Measurements from ENCODE around the gene FKBP6. TPM values are rescaled to one million over a fixed set of nuclear protein-coding genes. Genes with fewer than 3 reads are reported as not detected.

The FKBP6 gene
- total and polyA plus RNA-seq, 2 donors (not counting 1 experiment from before 2014, with no cell fraction given): not detected

- TF ChIP-seq EZH2 (IDR thresholded peaks at IDR 0.05; ENCODE audit: low read length, missing control alignments): no peak
- TF ChIP-seq CTCF (conservative IDR thresholded peaks at IDR 0.05 in 1 of 2, IDR thresholded peaks at IDR 0.05 in 1 of 2; ENCODE audit: low read depth in 1 of 2, low read length in 2 of 2): peak; percentile 68 to 80
- Histone ChIP-seq H4K20me1 (ENCODE audit: control insufficient read depth, extremely low read depth, insufficient read depth, low read length) (no peaks in the 10 kb centered on the region), H3K4me3 (replicated peaks in 1 of 4; ENCODE audit: control extremely low read depth in 1 of 4, insufficient read depth in 1 of 4, low read depth in 3 of 4, low read length in 4 of 4) (peak overlapping the region in 1 of 4 experiments; percentile 20), H3K36me3 (ENCODE audit: control insufficient read depth, insufficient read depth, low read length) (no peaks in the 10 kb centered on the region), H2AFZ (ENCODE audit: low read length) (peak overlapping the region; percentile 89), H3K9ac (ENCODE audit: insufficient read depth, low read length) (no peak overlapping the region), H3K79me2 (ENCODE audit: control insufficient read depth, insufficient read depth, low read length) (no peaks in the 10 kb centered on the region), H3K4me2 (ENCODE audit: extremely low read depth, insufficient read depth, low read length) (peak overlapping the region; percentile 86), H3K4me1 (ENCODE audit: control insufficient read depth, extremely low read depth, insufficient read depth, low read length) (peaks cover 5% of the 10 kb centered on the region), H3K9me3 (ENCODE audit: control insufficient read depth, insufficient read depth, low read depth, low read length) (no peaks in the 10 kb centered on the region), H3K27ac (ENCODE audit: insufficient read depth, low read length) (no peak overlapping the region), H3K27me3 (ENCODE audit: control insufficient read depth, insufficient read depth, low read length) (peaks cover 4% of the 10 kb centered on the region)
- DNase-seq (ENCODE audit: low read depth in 2 of 2): peak; percentile 45 to 78
Measured at GRCh38 chr7:73342645-73343044, 14.7 kb downstream of the FKBP6 start.

GRCh38 chr7:73343671-73344380 is 15.9 kb downstream of the FKBP6 start:
- TF ChIP-seq EZH2 (IDR thresholded peaks at IDR 0.05; ENCODE audit: low read length, missing control alignments) (no peak), CTCF (conservative IDR thresholded peaks at IDR 0.05 in 1 of 2, IDR thresholded peaks at IDR 0.05 in 1 of 2; ENCODE audit: low read depth in 1 of 2, low read length in 2 of 2) (no peak)
- Histone ChIP-seq H4K20me1 (ENCODE audit: control insufficient read depth, extremely low read depth, insufficient read depth, low read length) (no peaks in the 10 kb centered on the region), H3K27me3 (ENCODE audit: control insufficient read depth, insufficient read depth, low read length) (peaks cover under 1% of the 10 kb centered on the region), H3K9me3 (ENCODE audit: control insufficient read depth, insufficient read depth, low read depth, low read length) (no peaks in the 10 kb centered on the region), H3K36me3 (ENCODE audit: control insufficient read depth, insufficient read depth, low read length) (no peaks in the 10 kb centered on the region), H3K4me1 (ENCODE audit: control insufficient read depth, extremely low read depth, insufficient read depth, low read length) (peaks cover 5% of the 10 kb centered on the region), H2AFZ (ENCODE audit: low read length) (no peak overlapping the region), H3K27ac (ENCODE audit: insufficient read depth, low read length) (no peak overlapping the region), H3K9ac (ENCODE audit: insufficient read depth, low read length) (no peak overlapping the region), H3K79me2 (ENCODE audit: control insufficient read depth, insufficient read depth, low read length) (no peaks in the 10 kb centered on the region), H3K4me3 (replicated peaks in 1 of 4; ENCODE audit: control extremely low read depth in 1 of 4, insufficient read depth in 1 of 4, low read depth in 3 of 4, low read length in 4 of 4) (no peak overlapping the region), H3K4me2 (ENCODE audit: extremely low read depth, insufficient read depth, low read length) (no peak overlapping the region)
- no peak for DNase-seq (ENCODE audit: low read depth in 2 of 2)

GRCh38 chr7:73345538-73345937 is 17.6 kb downstream of the FKBP6 start:
- Histone ChIP-seq H3K79me2 (ENCODE audit: control insufficient read depth, insufficient read depth, low read length) (no peaks in the 10 kb centered on the region), H3K4me1 (ENCODE audit: control insufficient read depth, extremely low read depth, insufficient read depth, low read length) (peaks cover 5% of the 10 kb centered on the region), H2AFZ (ENCODE audit: low read length) (no peak overlapping the region), H3K9ac (ENCODE audit: insufficient read depth, low read length) (no peak overlapping the region), H3K36me3 (ENCODE audit: control insufficient read depth, insufficient read depth, low read length) (no peaks in the 10 kb centered on the region), H3K27ac (ENCODE audit: insufficient read depth, low read length) (no peak overlapping the region), H3K4me3 (replicated peaks in 1 of 4; ENCODE audit: control extremely low read depth in 1 of 4, insufficient read depth in 1 of 4, low read depth in 3 of 4, low read length in 4 of 4) (no peak overlapping the region), H3K9me3 (ENCODE audit: control insufficient read depth, insufficient read depth, low read depth, low read length) (no peaks in the 10 kb centered on the region), H4K20me1 (ENCODE audit: control insufficient read depth, extremely low read depth, insufficient read depth, low read length) (no peaks in the 10 kb centered on the region), H3K27me3 (ENCODE audit: control insufficient read depth, insufficient read depth, low read length) (no peaks in the 10 kb centered on the region), H3K4me2 (ENCODE audit: extremely low read depth, insufficient read depth, low read length) (no peak overlapping the region)
- TF ChIP-seq EZH2 (IDR thresholded peaks at IDR 0.05; ENCODE audit: low read length, missing control alignments) (no peak), CTCF (conservative IDR thresholded peaks at IDR 0.05 in 1 of 2, IDR thresholded peaks at IDR 0.05 in 1 of 2; ENCODE audit: low read depth in 1 of 2, low read length in 2 of 2) (no peak)
- DNase-seq (ENCODE audit: low read depth in 2 of 2): no peak
